ENCODE results near the gene CYP4F22. TPM values are rescaled to one million over a fixed set of nuclear protein-coding genes. Genes with fewer than 3 reads are reported as not detected.
A peak's percentile ranks its signal among the peaks of the same experiment; 100 is the strongest.

CYP4F22 gene
- total RNA-seq, 1 donor from 2014 or later: not detected

DNA sequence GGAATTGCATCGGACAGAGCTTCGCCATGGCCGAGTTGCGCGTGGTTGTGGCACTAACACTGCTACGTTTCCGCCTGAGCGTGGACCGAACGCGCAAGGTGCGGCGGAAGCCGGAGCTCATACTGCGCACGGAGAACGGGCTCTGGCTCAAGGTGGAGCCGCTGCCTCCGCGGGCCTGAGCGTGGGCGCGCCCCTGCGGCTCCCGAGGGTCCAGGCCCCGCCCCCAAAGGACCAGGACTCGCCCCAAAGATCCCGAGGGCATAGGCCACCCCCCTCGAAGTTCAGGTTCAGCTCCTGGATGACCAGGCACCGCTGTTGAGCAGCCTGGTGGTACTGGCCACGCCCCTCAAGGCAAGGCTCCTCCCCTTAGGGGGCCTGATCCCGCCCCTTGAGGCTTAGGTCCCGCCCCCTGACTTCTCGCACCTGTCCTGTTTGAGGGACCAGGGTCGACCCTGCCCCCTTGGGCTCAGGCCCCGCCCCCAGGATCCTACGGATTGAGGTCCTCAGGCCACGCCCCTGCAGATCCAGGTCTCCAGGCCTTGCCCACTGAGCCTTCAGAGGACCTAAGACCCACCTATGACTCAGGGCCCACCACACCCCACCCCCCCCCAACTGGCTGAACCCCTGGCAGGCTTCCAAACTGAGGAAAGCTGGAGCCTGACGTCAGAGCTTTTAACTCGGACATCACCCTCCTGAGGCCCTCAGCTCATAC, 43.1 kb downstream of the CYP4F22 start:
- Mint-ChIP-seq H3K9me3 (ENCODE audit: unreplicated experiment) (peaks cover 22% of the 10 kb centered on the region), H3K27me3 (ENCODE audit: unreplicated experiment) (peaks cover 12% of the 10 kb centered on the region), H3K4me1 (ENCODE audit: unreplicated experiment) (no peaks in the 10 kb centered on the region), H3K36me3 (ENCODE audit: low read depth, unreplicated experiment) (peaks cover 12% of the 10 kb centered on the region), H3K4me3 (ENCODE audit: unreplicated experiment) (no peak overlapping the region), H3K27ac (ENCODE audit: unreplicated experiment) (no peak overlapping the region)
- TF ChIP-seq, protein P1, sequence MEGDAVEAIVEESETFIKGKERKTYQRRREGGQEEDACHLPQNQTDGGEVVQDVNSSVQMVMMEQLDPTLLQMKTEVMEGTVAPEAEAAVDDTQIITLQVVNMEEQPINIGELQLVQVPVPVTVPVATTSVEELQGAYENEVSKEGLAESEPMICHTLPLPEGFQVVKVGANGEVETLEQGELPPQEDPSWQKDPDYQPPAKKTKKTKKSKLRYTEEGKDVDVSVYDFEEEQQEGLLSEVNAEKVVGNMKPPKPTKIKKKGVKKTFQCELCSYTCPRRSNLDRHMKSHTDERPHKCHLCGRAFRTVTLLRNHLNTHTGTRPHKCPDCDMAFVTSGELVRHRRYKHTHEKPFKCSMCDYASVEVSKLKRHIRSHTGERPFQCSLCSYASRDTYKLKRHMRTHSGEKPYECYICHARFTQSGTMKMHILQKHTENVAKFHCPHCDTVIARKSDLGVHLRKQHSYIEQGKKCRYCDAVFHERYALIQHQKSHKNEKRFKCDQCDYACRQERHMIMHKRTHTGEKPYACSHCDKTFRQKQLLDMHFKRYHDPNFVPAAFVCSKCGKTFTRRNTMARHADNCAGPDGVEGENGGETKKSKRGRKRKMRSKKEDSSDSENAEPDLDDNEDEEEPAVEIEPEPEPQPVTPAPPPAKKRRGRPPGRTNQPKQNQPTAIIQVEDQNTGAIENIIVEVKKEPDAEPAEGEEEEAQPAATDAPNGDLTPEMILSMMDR (IDR thresholded peaks at IDR 0.05; ENCODE audit: unreplicated experiment): no peak
- DNase-seq (ENCODE audit: low spot score): no peak

DNA sequence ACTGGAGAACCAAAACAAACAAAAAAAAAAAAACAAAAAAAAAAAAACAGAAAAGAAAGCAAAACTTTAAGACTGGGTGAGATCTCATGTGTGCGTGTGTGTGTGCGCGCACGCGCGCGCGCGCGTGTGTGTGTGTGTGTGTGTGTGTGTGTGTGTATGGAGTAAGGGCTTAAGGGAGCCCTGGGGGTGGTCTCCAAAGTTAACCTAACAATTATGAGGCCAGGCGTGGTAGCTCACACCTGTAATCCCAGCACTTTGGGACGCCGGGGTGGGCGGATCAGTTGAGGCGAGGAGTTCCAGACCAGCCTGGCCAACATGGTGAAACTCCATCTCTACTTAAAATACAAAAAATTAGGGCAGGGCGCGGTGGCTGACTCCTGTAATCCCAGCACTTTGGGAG, 46.7 kb downstream of the CYP4F22 start:
- H3K27me3 Mint-ChIP-seq (ENCODE audit: unreplicated experiment): peaks cover 11% of the 10 kb centered on the region
- TF ChIP-seq, protein P1 (IDR thresholded peaks at IDR 0.05; ENCODE audit: unreplicated experiment): no peak
- DNase-seq (ENCODE audit: low spot score): no peak
- no peaks in the 10 kb centered on the region for H3K36me3 Mint-ChIP-seq (ENCODE audit: low read depth, unreplicated experiment)
- no peak overlapping the region for H3K4me3 Mint-ChIP-seq (ENCODE audit: unreplicated experiment)
- peaks cover 3% of the 10 kb centered on the region for H3K9me3 Mint-ChIP-seq (ENCODE audit: unreplicated experiment)
- no peaks in the 10 kb centered on the region for H3K4me1 Mint-ChIP-seq (ENCODE audit: unreplicated experiment)
- H3K27ac Mint-ChIP-seq (ENCODE audit: unreplicated experiment): no peak overlapping the region

DNA sequence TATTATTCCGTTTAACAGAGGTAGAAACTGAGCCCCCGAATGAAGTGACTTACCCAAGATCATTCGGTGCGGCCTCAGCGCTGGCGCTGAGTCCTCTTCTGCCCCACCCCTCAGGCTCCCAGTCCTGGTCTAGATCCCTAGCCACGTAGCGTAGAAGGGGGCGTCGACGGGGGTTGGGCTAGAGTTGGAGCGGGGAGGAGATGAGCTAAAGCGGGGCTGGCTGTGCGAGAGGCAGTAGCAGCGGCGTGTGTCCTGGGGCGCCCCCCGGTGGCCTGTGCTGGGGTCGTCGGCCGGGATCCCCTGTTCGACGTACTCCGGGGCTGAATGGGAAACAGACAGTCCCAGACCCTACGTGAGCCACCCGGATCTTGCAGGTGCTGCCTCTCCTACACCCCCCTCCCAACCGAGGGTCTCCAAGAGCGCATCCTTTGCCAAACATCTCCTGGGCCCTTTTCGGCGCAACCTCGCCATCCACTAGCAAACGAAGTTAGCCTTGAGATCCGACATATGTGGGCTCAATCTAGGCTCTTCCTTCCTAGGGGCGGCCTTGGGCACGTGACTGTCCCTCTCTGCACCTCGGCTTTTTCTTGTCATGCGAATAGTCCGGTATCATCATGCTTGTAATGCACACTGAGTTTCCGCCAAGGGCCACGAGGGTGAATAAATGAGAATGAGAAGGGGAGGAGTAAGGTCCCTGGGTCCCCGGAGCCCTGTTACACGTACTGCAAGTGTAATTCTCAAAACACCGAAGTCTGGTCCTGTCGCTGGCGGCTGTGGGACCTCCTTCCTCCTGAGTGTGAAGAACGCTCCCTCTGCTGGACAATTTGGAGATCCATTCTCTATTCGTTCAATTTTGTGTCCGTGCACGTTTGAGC, 47.7 kb downstream of the CYP4F22 start:
- Mint-ChIP-seq H3K4me1 (ENCODE audit: unreplicated experiment) (no peaks in the 10 kb centered on the region), H3K27ac (ENCODE audit: unreplicated experiment) (no peak overlapping the region), H3K36me3 (ENCODE audit: low read depth, unreplicated experiment) (no peaks in the 10 kb centered on the region), H3K27me3 (ENCODE audit: unreplicated experiment) (peaks cover 11% of the 10 kb centered on the region), H3K4me3 (ENCODE audit: unreplicated experiment) (no peak overlapping the region), H3K9me3 (ENCODE audit: unreplicated experiment) (no peaks in the 10 kb centered on the region)
- TF ChIP-seq, protein P1 (IDR thresholded peaks at IDR 0.05; ENCODE audit: unreplicated experiment): peak; percentile 62
- peak; percentile 87 for DNase-seq (ENCODE audit: low spot score)

DNA sequence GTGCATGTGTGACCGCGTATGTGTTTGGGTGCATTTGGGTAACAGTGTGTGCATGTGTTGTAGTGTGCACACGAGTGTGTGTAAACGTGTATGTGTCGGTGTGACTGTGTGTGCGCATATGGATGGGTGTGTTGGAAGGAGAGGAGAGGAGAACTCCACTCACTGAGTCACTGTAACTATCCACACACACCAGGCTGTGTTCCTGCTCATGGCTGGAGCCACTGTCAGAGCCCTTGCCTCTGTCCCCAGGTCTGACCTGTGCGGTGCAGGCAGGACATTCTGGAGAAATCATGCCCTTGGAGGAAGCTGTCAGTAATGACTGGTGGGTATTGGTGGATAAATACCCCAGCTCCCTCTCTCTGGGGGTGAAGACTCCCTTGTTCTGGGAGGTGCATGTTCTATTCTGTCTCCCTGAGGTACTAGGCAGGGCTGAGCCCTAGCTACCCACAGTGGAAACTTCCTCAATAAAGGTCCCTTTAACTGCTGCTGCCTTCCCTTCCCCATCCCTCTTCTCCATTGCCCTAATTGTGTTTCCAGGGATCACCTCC, 48.4 kb downstream of the CYP4F22 start:
- Mint-ChIP-seq H3K27ac (ENCODE audit: unreplicated experiment) (no peak overlapping the region), H3K27me3 (ENCODE audit: unreplicated experiment) (peaks cover 16% of the 10 kb centered on the region), H3K36me3 (ENCODE audit: low read depth, unreplicated experiment) (no peaks in the 10 kb centered on the region), H3K4me3 (ENCODE audit: unreplicated experiment) (no peak overlapping the region), H3K4me1 (ENCODE audit: unreplicated experiment) (no peaks in the 10 kb centered on the region), H3K9me3 (ENCODE audit: unreplicated experiment) (no peaks in the 10 kb centered on the region)
- DNase-seq (ENCODE audit: low spot score): no peak
- TF ChIP-seq, protein P1 (IDR thresholded peaks at IDR 0.05; ENCODE audit: unreplicated experiment): no peak

Data from endothelial cell (in vitro differentiated cells).